GM12875 (cell line): ENCODE measurements around the gene SHISA8.

ENCODE experiments used
- H3K4me3 ChIP-seq: one replicate; pipeline ENCODE4 v1.5.1; 2011; ENCODE audit warnings: low read depth, low read length, control low read depth
- CTCF ChIP-seq: IDR thresholded peaks from 2 replicates; pipeline ENCODE4 v1.5.1; 2011; ENCODE audit warnings: low read depth, mild to moderate bottlenecking, control low read depth, inconsistent platforms, low read length, moderate library complexity, borderline replicate concordance; ENCODE audit not compliant: insufficient read depth

The SHISA8 gene

GRCh38 chr22:41908411-41909309 is 6.2 kb downstream of the SHISA8 start:
- TF ChIP-seq CTCF: no peak
- H3K4me3 ChIP-seq: no peak overlapping the region

- H3K4me3 ChIP-seq: no peak overlapping the region
- TF ChIP-seq CTCF: no peak
These were observed 7.2 kb downstream of the SHISA8 start for GRCh38 chr22:41907436-41908401.

- TF ChIP-seq CTCF: no peak
- H3K4me3 ChIP-seq: no peak overlapping the region
These were observed 8.1 kb downstream of the SHISA8 start for GRCh38 chr22:41906822-41907221.

- TF ChIP-seq CTCF: no peak
- H3K4me3 ChIP-seq: no peak overlapping the region
These were observed 9.3 kb downstream of the SHISA8 start for GRCh38 chr22:41905411-41906202.

GRCh38 chr22:41904450-41905410 is 10.1 kb downstream of the SHISA8 start:
- no peak for TF ChIP-seq CTCF
- H3K4me3 ChIP-seq: no peak overlapping the region
